Neural progenitor cell (in vitro differentiated cells): Measurements from ENCODE around the gene PLA2G4E. TPM values are rescaled to one million over a fixed set of nuclear protein-coding genes. Genes with fewer than 3 reads are reported as not detected.

Experiments used
- DNase-seq: peaks from one replicate; pipeline ENCODE4 v3.0.0-alpha.2; 2016; ENCODE audit warnings: low spot score
- H2AFZ ChIP-seq: fragments of 200-600 bp; sonication (generic); replicated peaks from 2 replicates; pipeline ENCODE4 v1.6.1; 2016; ENCODE audit warnings: antibody characterized with exemption
- H3F3A ChIP-seq: fragments of 200-600 bp; sonication (generic); 2 replicates; pipeline ENCODE4 v1.6.1; 2016; ENCODE audit warnings: antibody characterized with exemption, low read depth
- H3K27ac ChIP-seq: fragments of 200-600 bp; sonication (generic); 2 replicates; pipeline ENCODE4 v1.5.1; 2016; ENCODE audit warnings: mild to moderate bottlenecking
- H3K27me3 ChIP-seq: fragments of 200-600 bp; sonication (generic); 2 replicates; pipeline ENCODE4 v1.6.1; 2016; ENCODE audit warnings: mild to moderate bottlenecking, moderate library complexity
- H3K36me3 ChIP-seq: fragments of 200-600 bp; sonication (generic); 2 replicates; pipeline ENCODE4 v1.5.1; 2016
- H3K4me1 ChIP-seq: fragments of 200-600 bp; sonication (generic); 2 replicates; pipeline ENCODE4 v1.6.1; 2016; ENCODE audit warnings: mixed run types
- H3K4me2 ChIP-seq: fragments of 200-600 bp; sonication (generic); 2 replicates; pipeline ENCODE4 v1.6.1; 2016
- H3K4me3 ChIP-seq: fragments of 200-600 bp; sonication (generic); 2 replicates; pipeline ENCODE4 v1.5.1; 2016
- H3K79me2 ChIP-seq: fragments of 200-600 bp; sonication (generic); 2 replicates; pipeline ENCODE4 v1.6.1; 2016; ENCODE audit warnings: low read depth
- H3K9ac ChIP-seq: fragments of 200-600 bp; sonication (generic); 2 replicates; pipeline ENCODE4 v1.6.1; 2016
- H3K9me3 ChIP-seq: fragments of 200-600 bp; sonication (generic); 2 replicates; pipeline ENCODE4 v1.5.1; 2016; ENCODE audit warnings: low read depth
- H4K20me1 ChIP-seq: fragments of 200-600 bp; sonication (generic); 2 replicates; pipeline ENCODE4 v1.6.1; 2016; ENCODE audit warnings: low read depth
- H3K27ac Mint-ChIP-seq: 3 replicates; pipeline ENCODE4 v1.8.0; 2021; ENCODE audit warnings: mixed read lengths
- H3K27me3 Mint-ChIP-seq: 2 replicates; pipeline ENCODE4 v1.8.0; 2022; ENCODE audit warnings: low read depth, mild to moderate bottlenecking, inconsistent platforms, moderate library complexity, mixed read lengths; ENCODE audit not compliant: insufficient read depth
- H3K36me3 Mint-ChIP-seq: 3 replicates; pipeline ENCODE4 v1.8.0; 2021; ENCODE audit warnings: mixed read lengths
- H3K4me1 Mint-ChIP-seq: 3 replicates; pipeline ENCODE4 v1.8.0; 2021; ENCODE audit warnings: mixed read lengths
- H3K4me3 Mint-ChIP-seq: 3 replicates; pipeline ENCODE4 v1.8.0; 2021; ENCODE audit warnings: mild to moderate bottlenecking, moderate library complexity, mixed read lengths
- H3K9me3 Mint-ChIP-seq: 3 replicates; pipeline ENCODE4 v1.8.0; 2020; ENCODE audit warnings: mixed read lengths
- EZH2 ChIP-seq: fragments of 200-600 bp; sonication (generic); IDR thresholded peaks from 2 replicates; pipeline ENCODE4 v1.6.1; 2017; ENCODE audit warnings: antibody characterized with exemption, mild to moderate bottlenecking, moderate library complexity
- EZH2phosphoT487 ChIP-seq: fragments of 200-600 bp; sonication (generic); IDR thresholded peaks from 2 replicates; pipeline ENCODE4 v1.6.1; 2017; ENCODE audit warnings: antibody characterized with exemption
- total RNA-seq: library from RNA; depleted of rRNA; stranded (reverse); fragments of >200 nt; gene quantifications from 2 replicates; pipeline ENCODE4 v1.2.3, GENCODE V29; 2015; ENCODE audit warnings: low replicate concordance
- TF ChIP-seq, protein P1 (sequence below): fragments of 200-600 bp; sonication (generic); IDR thresholded peaks from 2 replicates; pipeline ENCODE4 v1.5.1; 2017; ENCODE audit warnings: antibody characterized with exemption, mild to moderate bottlenecking

PLA2G4E gene
- total RNA-seq, 1 donor from 2014 or later = not detected

GRCh38 chr15:42042602-42043400 is 22.0 kb upstream of the PLA2G4E start:
- TF ChIP-seq, protein P1, sequence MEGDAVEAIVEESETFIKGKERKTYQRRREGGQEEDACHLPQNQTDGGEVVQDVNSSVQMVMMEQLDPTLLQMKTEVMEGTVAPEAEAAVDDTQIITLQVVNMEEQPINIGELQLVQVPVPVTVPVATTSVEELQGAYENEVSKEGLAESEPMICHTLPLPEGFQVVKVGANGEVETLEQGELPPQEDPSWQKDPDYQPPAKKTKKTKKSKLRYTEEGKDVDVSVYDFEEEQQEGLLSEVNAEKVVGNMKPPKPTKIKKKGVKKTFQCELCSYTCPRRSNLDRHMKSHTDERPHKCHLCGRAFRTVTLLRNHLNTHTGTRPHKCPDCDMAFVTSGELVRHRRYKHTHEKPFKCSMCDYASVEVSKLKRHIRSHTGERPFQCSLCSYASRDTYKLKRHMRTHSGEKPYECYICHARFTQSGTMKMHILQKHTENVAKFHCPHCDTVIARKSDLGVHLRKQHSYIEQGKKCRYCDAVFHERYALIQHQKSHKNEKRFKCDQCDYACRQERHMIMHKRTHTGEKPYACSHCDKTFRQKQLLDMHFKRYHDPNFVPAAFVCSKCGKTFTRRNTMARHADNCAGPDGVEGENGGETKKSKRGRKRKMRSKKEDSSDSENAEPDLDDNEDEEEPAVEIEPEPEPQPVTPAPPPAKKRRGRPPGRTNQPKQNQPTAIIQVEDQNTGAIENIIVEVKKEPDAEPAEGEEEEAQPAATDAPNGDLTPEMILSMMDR = no peak
- TF ChIP-seq EZH2 (no peak), EZH2phosphoT487 (no peak)
- Histone ChIP-seq H3K36me3 (no peaks in the 10 kb centered on the region), H3K4me1 (no peaks in the 10 kb centered on the region), H4K20me1 (no peaks in the 10 kb centered on the region), H3K27ac (no peak overlapping the region), H3K27me3 (no peaks in the 10 kb centered on the region), H2AFZ (no peak overlapping the region), H3K9me3 (no peaks in the 10 kb centered on the region), H3F3A (no peaks in the 10 kb centered on the region), H3K4me3 (no peak overlapping the region), H3K9ac (no peak overlapping the region), H3K4me2 (no peak overlapping the region), H3K79me2 (no peaks in the 10 kb centered on the region)
- peaks cover 10% of the 10 kb centered on the region for H3K27me3 Mint-ChIP-seq
- DNase-seq = no peak
- no peaks in the 10 kb centered on the region for H3K36me3 Mint-ChIP-seq
- no peak overlapping the region for H3K27ac Mint-ChIP-seq
- H3K4me3 Mint-ChIP-seq = no peak overlapping the region
- peaks cover 8% of the 10 kb centered on the region for H3K4me1 Mint-ChIP-seq
- no peaks in the 10 kb centered on the region for H3K9me3 Mint-ChIP-seq

DNA sequence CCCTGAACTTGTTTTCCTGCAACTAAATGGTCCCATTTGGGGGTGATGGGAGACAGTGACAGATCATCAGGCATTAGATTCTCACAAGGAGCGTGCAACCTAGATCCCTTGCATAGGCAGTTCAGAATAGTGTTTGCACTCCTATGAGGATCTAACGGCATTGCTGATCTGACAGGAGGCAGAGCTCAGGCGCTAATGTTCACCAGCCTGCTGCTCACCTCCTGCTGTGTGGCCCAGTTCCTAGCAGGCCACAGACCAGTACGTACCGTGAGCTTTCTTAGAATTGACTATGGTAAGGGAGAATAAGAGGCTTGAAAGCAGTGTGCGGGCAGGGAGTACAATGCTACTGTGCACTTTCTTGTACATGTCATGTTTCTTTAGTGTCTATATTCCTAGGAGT is 17.6 kb upstream of the PLA2G4E start:
- peaks cover 10% of the 10 kb centered on the region for H3K4me1 Mint-ChIP-seq
- no peak for DNase-seq
- no peaks in the 10 kb centered on the region for H3K9me3 Mint-ChIP-seq
- peaks cover 3% of the 10 kb centered on the region for H3K27me3 Mint-ChIP-seq
- Histone ChIP-seq H4K20me1 (no peaks in the 10 kb centered on the region), H3K27me3 (no peaks in the 10 kb centered on the region), H3K4me3 (no peak overlapping the region), H3K4me2 (no peak overlapping the region), H3K9ac (no peak overlapping the region), H3K27ac (no peak overlapping the region), H3K36me3 (no peaks in the 10 kb centered on the region), H3F3A (no peaks in the 10 kb centered on the region), H3K4me1 (no peaks in the 10 kb centered on the region), H2AFZ (no peak overlapping the region), H3K79me2 (no peaks in the 10 kb centered on the region), H3K9me3 (no peaks in the 10 kb centered on the region)
- H3K27ac Mint-ChIP-seq = no peak overlapping the region
- H3K36me3 Mint-ChIP-seq = no peaks in the 10 kb centered on the region
- no peak for TF ChIP-seq EZH2
- TF ChIP-seq EZH2phosphoT487 = no peak
- TF ChIP-seq, protein P1 = no peak
- H3K4me3 Mint-ChIP-seq = no peak overlapping the region

GRCh38 chr15:42037656-42038055 is 16.8 kb upstream of the PLA2G4E start:
- Histone ChIP-seq H3K4me1 (no peaks in the 10 kb centered on the region), H4K20me1 (no peaks in the 10 kb centered on the region), H3K4me3 (no peak overlapping the region), H3K27ac (no peak overlapping the region), H3K27me3 (no peaks in the 10 kb centered on the region), H2AFZ (no peak overlapping the region), H3K9me3 (no peaks in the 10 kb centered on the region), H3K36me3 (no peaks in the 10 kb centered on the region), H3F3A (no peaks in the 10 kb centered on the region), H3K9ac (no peak overlapping the region), H3K79me2 (no peaks in the 10 kb centered on the region), H3K4me2 (no peak overlapping the region)
- TF ChIP-seq EZH2phosphoT487 = no peak
- TF ChIP-seq EZH2 = no peak
- TF ChIP-seq, protein P1 = no peak
- Mint-ChIP-seq H3K4me1 (peaks cover 10% of the 10 kb centered on the region), H3K27me3 (peaks cover 3% of the 10 kb centered on the region), H3K4me3 (no peak overlapping the region), H3K27ac (no peak overlapping the region), H3K36me3 (no peaks in the 10 kb centered on the region), H3K9me3 (no peaks in the 10 kb centered on the region)
- no peak for DNase-seq
